Sigmoid colon (tissue), 3 donors: ENCODE results near the gene ANO1.

Experiments used
- POLR2A ChIP-seq, 2 donors: fragments of 450-650 bp; IDR thresholded peaks; one replicate each; pipeline ENCODE4 v1.6.1; 2016; ENCODE audit warnings: antibody characterized with exemption in 2 of 2, mild to moderate bottlenecking in 2 of 2, moderate library complexity in 2 of 2
- TF ChIP-seq, protein P1 (sequence below), 4 experiments: fragments of 450-650 bp in 3 of 4; fragments of 200-600 bp in 1 of 4; IDR thresholded peaks; one replicate each; pipeline ENCODE4 v1.5.1; 2016 to 2019; ENCODE audit warnings: antibody characterized with exemption in 4 of 4, mild to moderate bottlenecking in 3 of 4, moderate library complexity in 2 of 4

DNA sequence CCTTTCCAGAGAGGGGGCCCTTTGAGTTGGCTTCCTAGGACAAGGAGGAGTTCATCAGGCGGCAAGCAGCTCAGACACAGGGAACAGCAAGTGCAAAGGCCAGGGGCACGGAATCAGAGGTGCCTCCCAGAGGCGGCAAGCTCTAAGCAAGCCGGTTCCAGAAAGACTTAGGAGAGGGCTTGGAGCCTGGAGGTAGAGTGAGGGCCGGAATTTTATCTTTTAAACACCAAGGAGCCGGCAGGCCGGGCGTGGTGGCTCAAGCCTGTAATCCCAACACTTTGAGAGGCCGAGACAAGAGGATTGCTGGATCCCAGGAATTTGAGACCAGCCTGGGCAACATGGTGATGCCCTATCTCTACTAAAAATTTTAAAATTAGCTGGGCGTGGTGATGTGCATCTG lies 151.6 kb downstream of the ANO1 start:
- TF ChIP-seq, protein P1, sequence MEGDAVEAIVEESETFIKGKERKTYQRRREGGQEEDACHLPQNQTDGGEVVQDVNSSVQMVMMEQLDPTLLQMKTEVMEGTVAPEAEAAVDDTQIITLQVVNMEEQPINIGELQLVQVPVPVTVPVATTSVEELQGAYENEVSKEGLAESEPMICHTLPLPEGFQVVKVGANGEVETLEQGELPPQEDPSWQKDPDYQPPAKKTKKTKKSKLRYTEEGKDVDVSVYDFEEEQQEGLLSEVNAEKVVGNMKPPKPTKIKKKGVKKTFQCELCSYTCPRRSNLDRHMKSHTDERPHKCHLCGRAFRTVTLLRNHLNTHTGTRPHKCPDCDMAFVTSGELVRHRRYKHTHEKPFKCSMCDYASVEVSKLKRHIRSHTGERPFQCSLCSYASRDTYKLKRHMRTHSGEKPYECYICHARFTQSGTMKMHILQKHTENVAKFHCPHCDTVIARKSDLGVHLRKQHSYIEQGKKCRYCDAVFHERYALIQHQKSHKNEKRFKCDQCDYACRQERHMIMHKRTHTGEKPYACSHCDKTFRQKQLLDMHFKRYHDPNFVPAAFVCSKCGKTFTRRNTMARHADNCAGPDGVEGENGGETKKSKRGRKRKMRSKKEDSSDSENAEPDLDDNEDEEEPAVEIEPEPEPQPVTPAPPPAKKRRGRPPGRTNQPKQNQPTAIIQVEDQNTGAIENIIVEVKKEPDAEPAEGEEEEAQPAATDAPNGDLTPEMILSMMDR (IDR thresholded peaks at IDR 0.05) = no peak
- no peak for TF ChIP-seq POLR2A (IDR thresholded peaks at IDR 0.05)
